CD14-positive monocyte (primary cell): ENCODE results near the gene SLC45A3. TPM values are rescaled to one million over a fixed set of nuclear protein-coding genes. Genes with fewer than 3 reads are reported as not detected.
"Not testable (repeated sequence)": the region's sequence is repeated elsewhere in the genome, so short reads cannot be mapped to it uniquely, and the experiment has no call there.

ENCODE experiments used
- DNase-seq, 3 donors: peaks; one replicate each; pipeline ENCODE4 v3.0.0-alpha.2; 2011 to 2022
- H2AFZ ChIP-seq: 2 replicates; pipeline ENCODE4 v1.6.0; 2012; ENCODE audit warnings: mild to moderate bottlenecking, low read depth, low read length, inconsistent platforms; ENCODE audit not compliant: insufficient read depth, poor library complexity, severe bottlenecking
- H3K27ac ChIP-seq, 2 donors: 1 replicate in 1 of 2; 2 replicates in 1 of 2; pipeline ENCODE4 v1.5.1; 2012 to 2013; ENCODE audit warnings: low read length in 2 of 2, control low read depth in 1 of 2, inconsistent platforms in 1 of 2, low read depth in 1 of 2, mild to moderate bottlenecking in 1 of 2
- H3K27me3 ChIP-seq, 2 donors: one replicate each; pipeline versions ENCODE4 v1.6.0 to v1.6.1; 2011 to 2013; ENCODE audit warnings: low read length in 2 of 2; ENCODE audit not compliant: control insufficient read depth in 2 of 2, insufficient read depth in 2 of 2
- H3K36me3 ChIP-seq, 2 donors: replicated peaks in 1 of 2; 1 replicate in 1 of 2; 2 replicates in 1 of 2; pipeline versions ENCODE4 v1.5.1 to v1.6.1; 2012 to 2013; ENCODE audit warnings: low read length in 2 of 2, control low read depth in 1 of 2, inconsistent platforms in 1 of 2, mild to moderate bottlenecking in 1 of 2; ENCODE audit not compliant: insufficient read depth in 2 of 2, control insufficient read depth in 1 of 2
- H3K4me1 ChIP-seq, 2 donors: 1 replicate in 1 of 2; 2 replicates in 1 of 2; pipeline versions ENCODE4 v1.5.1 to v1.6.1; 2012 to 2013; ENCODE audit warnings: low read length in 2 of 2, control low read depth in 1 of 2, inconsistent platforms in 1 of 2, mild to moderate bottlenecking in 1 of 2, moderate library complexity in 1 of 2; ENCODE audit not compliant: insufficient read depth in 2 of 2, control insufficient read depth in 1 of 2
- H3K4me2 ChIP-seq: replicated peaks from 2 replicates; pipeline ENCODE3; 2012; ENCODE audit warnings: low read length, moderate library complexity, mild to moderate bottlenecking; ENCODE audit not compliant: poor library complexity, severe bottlenecking; ENCODE audit errors: extremely low read depth
- H3K4me3 ChIP-seq, 3 experiments: fragments of 200-600 bp in 1 of 3; sonication (generic) in 1 of 3; replicated peaks in 1 of 3; 1 replicate in 2 of 3; 2 replicates in 1 of 3; pipeline ENCODE4 v1.5.1; 2011 to 2013; ENCODE audit warnings: low read length in 3 of 3, mild to moderate bottlenecking in 3 of 3, control low read depth in 2 of 3, low read depth in 2 of 3, inconsistent platforms in 1 of 3, moderate library complexity in 1 of 3
- H3K79me2 ChIP-seq: 2 replicates; pipeline ENCODE4 v1.6.0; 2012; ENCODE audit warnings: mild to moderate bottlenecking, control low read depth, inconsistent platforms, low read length, moderate library complexity; ENCODE audit not compliant: insufficient read depth
- H3K9ac ChIP-seq: 2 replicates; pipeline ENCODE4 v1.6.0; 2017; ENCODE audit warnings: low read length, mild to moderate bottlenecking; ENCODE audit not compliant: insufficient read depth, poor library complexity, severe bottlenecking
- H3K9me3 ChIP-seq, 2 donors: replicated peaks in 1 of 2; 1 replicate in 1 of 2; 2 replicates in 1 of 2; pipeline versions ENCODE4 v1.5.1 to v1.6.1; 2012 to 2013; ENCODE audit warnings: low read length in 2 of 2, control low read depth in 1 of 2; ENCODE audit not compliant: control insufficient read depth in 1 of 2, insufficient read depth in 1 of 2
- H4K20me1 ChIP-seq: 2 replicates; pipeline ENCODE4 v1.6.0; 2012; ENCODE audit warnings: mild to moderate bottlenecking, low read length, control low read depth, moderate library complexity; ENCODE audit not compliant: insufficient read depth
- H3K27ac Mint-ChIP-seq, 7 donors: one replicate each; pipeline ENCODE4 v1.8.0; 2020; ENCODE audit warnings: mild to moderate bottlenecking in 7 of 7, mixed read lengths in 7 of 7, moderate library complexity in 6 of 7, inconsistent platforms in 2 of 7
- H3K27me3 Mint-ChIP-seq, 3 donors: one replicate each; pipeline ENCODE4 v1.8.0; 2021 to 2022; ENCODE audit warnings: low read depth in 3 of 3, mild to moderate bottlenecking in 3 of 3, mixed read lengths in 3 of 3, moderate library complexity in 3 of 3, inconsistent platforms in 1 of 3
- H3K36me3 Mint-ChIP-seq, 2 donors: one replicate each; pipeline ENCODE4 v1.8.0; 2020; ENCODE audit warnings: mixed read lengths in 2 of 2, inconsistent platforms in 1 of 2, mild to moderate bottlenecking in 1 of 2
- H3K4me1 Mint-ChIP-seq: one replicate; pipeline ENCODE4 v1.8.0; 2020; ENCODE audit warnings: mild to moderate bottlenecking, mixed read lengths
- H3K4me3 Mint-ChIP-seq, 2 donors: one replicate each; pipeline ENCODE4 v1.8.0; 2020; ENCODE audit warnings: mild to moderate bottlenecking in 2 of 2, mixed read lengths in 2 of 2, moderate library complexity in 1 of 2
- H3K9me3 Mint-ChIP-seq, 7 donors: one replicate each; pipeline ENCODE4 v1.8.0; 2020 to 2022; ENCODE audit warnings: mixed read lengths in 7 of 7, mild to moderate bottlenecking in 6 of 7, moderate library complexity in 6 of 7, inconsistent platforms in 2 of 7
- CTCF ChIP-seq: fragments of 200-600 bp; IDR thresholded peaks from one replicate; pipeline ENCODE4 v1.8.0; 2022; ENCODE audit warnings: antibody characterized with exemption, mild to moderate bottlenecking
- WGBS: methylation state at CpG from one replicate; pipeline ENCODE4 v1.1.5; 2013; ENCODE audit warnings: missing lambda C conversion rate; ENCODE audit not compliant: insufficient coverage; 5-methylcytosine and 5-hydroxymethylcytosine counted together
- intact Hi-C, 2 donors: fragments of 100-400 bp; cut with micrococcal nuclease; formaldehyde crosslinking; loops; one replicate each; pipeline versions ENCODE4 v1.15.0 to v1.15.1; 2023
- polyA plus RNA-seq, 3 donors: library from polyadenylated mRNA; depleted of rRNA in 1 of 3; unstranded in 2 of 3; stranded (reverse) in 1 of 3; fragments of 300-500 nt in 2 of 3; fragments of >200 nt in 1 of 3; fragmentation: Illumina TruSeq in 2 of 3; gene quantifications; 1 replicate in 2 of 3; 2 replicates in 1 of 3; pipeline ENCODE4 v1.2.3, GENCODE V29; 2012 to 2021

SLC45A3 gene
- polyA plus RNA-seq, 3 donors: 0.11 to 0.61 TPM; not detected in 1

GRCh38 chr1:205637854-205638468, 42.3 kb downstream of the SLC45A3 start:
- TF ChIP-seq CTCF: no peak
- Histone ChIP-seq H3K9me3 (no peaks in the 10 kb centered on the region), H3K27ac (no peak overlapping the region), H3K9ac (no peak overlapping the region), H3K4me2 (no peak overlapping the region), H3K4me3 (no peak overlapping the region), H3K27me3 (no peaks in the 10 kb centered on the region), H3K79me2 (no peaks in the 10 kb centered on the region), H4K20me1 (no peaks in the 10 kb centered on the region), H3K4me1 (no peaks in the 10 kb centered on the region), H2AFZ (no peak overlapping the region), H3K36me3 (no peaks in the 10 kb centered on the region)
- H3K36me3 Mint-ChIP-seq: no peaks in the 10 kb centered on the region
- no peak overlapping the region for H3K27ac Mint-ChIP-seq
- H3K27me3 Mint-ChIP-seq: peaks cover 0 to 2% (median 1%) of the 10 kb centered on the region in 3 donors
- no peaks in the 10 kb centered on the region for H3K4me1 Mint-ChIP-seq
- 98% methylated on average over 7 of the region's 9 CpGs for WGBS
- intact Hi-C loops: loop anchor here in 1 of 2 donors (10.0 kb wide), 1 partner anchor 113 kb away; no protein-coding TSS in a partner anchor
- H3K9me3 Mint-ChIP-seq: no peaks in the 10 kb centered on the region
- DNase-seq: no peak
- no peak overlapping the region for H3K4me3 Mint-ChIP-seq

- WGBS: no CpG with 5 or more reads among the region's 4 CpGs
- no peak overlapping the region for H2AFZ ChIP-seq
- DNase-seq: no peak
- no peak overlapping the region for H3K4me3 Mint-ChIP-seq
- H3K9ac ChIP-seq: no peak overlapping the region
- H3K4me1 ChIP-seq: peaks cover 5 to 6% of the 10 kb centered on the region in 2 donors
- no peak overlapping the region for H3K27ac ChIP-seq
- no peak overlapping the region for H3K27ac Mint-ChIP-seq
- no peaks in the 10 kb centered on the region for H3K9me3 Mint-ChIP-seq
- H3K4me3 ChIP-seq: no peak overlapping the region
- H3K79me2 ChIP-seq: no peaks in the 10 kb centered on the region
- no peaks in the 10 kb centered on the region for H3K9me3 ChIP-seq
- intact Hi-C loops: loop anchor here in 1 of 2 donors (10.0 kb wide), 1 partner anchor 112 kb away; no protein-coding TSS in a partner anchor
- peaks cover 0 to 2% (median 1%) of the 10 kb centered on the region in 3 donors for H3K27me3 Mint-ChIP-seq
- H3K4me2 ChIP-seq: no peak overlapping the region
- H3K36me3 ChIP-seq: no peaks in the 10 kb centered on the region
- no peaks in the 10 kb centered on the region for H3K27me3 ChIP-seq
- peaks cover 5% of the 10 kb centered on the region for H3K4me1 Mint-ChIP-seq
- no peak for TF ChIP-seq CTCF
- H4K20me1 ChIP-seq: no peaks in the 10 kb centered on the region
- no peaks in the 10 kb centered on the region for H3K36me3 Mint-ChIP-seq
Measured at GRCh38 chr1:205636732-205637131, 43.6 kb downstream of the SLC45A3 start.

- not testable (repeated sequence) for H3K27ac ChIP-seq, H4K20me1 ChIP-seq, DNase-seq, H3K27ac Mint-ChIP-seq, H2AFZ ChIP-seq, H3K4me1 ChIP-seq, H3K4me1 Mint-ChIP-seq, H3K27me3 ChIP-seq, H3K9me3 ChIP-seq, H3K4me2 ChIP-seq, H3K36me3 Mint-ChIP-seq, H3K4me3 ChIP-seq, H3K79me2 ChIP-seq, H3K27me3 Mint-ChIP-seq, H3K9me3 Mint-ChIP-seq, H3K4me3 Mint-ChIP-seq, H3K9ac ChIP-seq, H3K36me3 ChIP-seq
- intact Hi-C loops: loop anchor here in 1 of 2 donors (10.0 kb wide), 1 partner anchor 111 kb away; no protein-coding TSS in a partner anchor
- 93% methylated on average over 3 of the region's 7 CpGs for WGBS
Measured at GRCh38 chr1:205636138-205636530, 44.2 kb downstream of the SLC45A3 start.
